ENCODE results near the gene CEP44. TPM values are rescaled to one million over a fixed set of nuclear protein-coding genes. Genes with fewer than 3 reads are reported as not detected.
"Not testable (repeated sequence)": the region's sequence is repeated elsewhere in the genome, so short reads cannot be mapped to it uniquely, and the experiment has no call there.

Gene CEP44
- total RNA-seq, 1 donor from 2014 or later, result 19.1 TPM

- TF ChIP-seq CTCF (conservative IDR thresholded peaks at IDR 0.05), result no peak
- no peak overlapping the region for H3K4me3 Mint-ChIP-seq
- no peaks in the 10 kb centered on the region for H3K4me1 Mint-ChIP-seq (ENCODE audit: unreplicated experiment)
- no peaks in the 10 kb centered on the region for H3K27me3 Mint-ChIP-seq
- H3K9me3 Mint-ChIP-seq, result no peaks in the 10 kb centered on the region
- H3K36me3 Mint-ChIP-seq, result no peaks in the 10 kb centered on the region
- no peak for DNase-seq (ENCODE audit: extremely low spot score, unreplicated experiment)
- H3K27ac Mint-ChIP-seq, result no peak overlapping the region
Observed at GRCh38 chr4:174357321-174357720, 73.6 kb downstream of the CEP44 start.

DNA sequence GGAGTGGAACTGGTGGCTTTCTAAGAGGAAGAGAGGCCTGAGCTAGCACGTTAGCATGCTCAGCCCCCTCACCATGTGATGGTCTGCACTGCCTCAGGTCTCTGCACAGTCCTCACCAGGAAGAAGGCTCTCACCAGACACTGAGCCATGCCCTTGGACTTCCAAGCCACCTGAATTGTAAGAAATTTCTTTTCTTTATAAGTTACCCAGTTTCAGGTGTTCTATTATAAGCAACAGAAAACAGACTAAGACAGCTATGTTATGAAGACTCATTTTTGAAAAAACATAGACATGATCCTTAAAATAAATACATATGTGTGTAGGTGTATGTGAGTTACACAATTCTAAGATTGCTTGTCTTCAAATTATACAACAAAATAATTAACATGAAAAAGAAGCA is 74.7 kb downstream of the CEP44 start:
- Mint-ChIP-seq H3K4me3 (no peak overlapping the region), H3K27me3 (no peaks in the 10 kb centered on the region), H3K36me3 (no peaks in the 10 kb centered on the region), H3K27ac (no peak overlapping the region), H3K4me1 (ENCODE audit: unreplicated experiment) (no peaks in the 10 kb centered on the region), H3K9me3 (no peaks in the 10 kb centered on the region)
- TF ChIP-seq CTCF (conservative IDR thresholded peaks at IDR 0.05), result no peak
- DNase-seq (ENCODE audit: extremely low spot score, unreplicated experiment), result no peak

DNA sequence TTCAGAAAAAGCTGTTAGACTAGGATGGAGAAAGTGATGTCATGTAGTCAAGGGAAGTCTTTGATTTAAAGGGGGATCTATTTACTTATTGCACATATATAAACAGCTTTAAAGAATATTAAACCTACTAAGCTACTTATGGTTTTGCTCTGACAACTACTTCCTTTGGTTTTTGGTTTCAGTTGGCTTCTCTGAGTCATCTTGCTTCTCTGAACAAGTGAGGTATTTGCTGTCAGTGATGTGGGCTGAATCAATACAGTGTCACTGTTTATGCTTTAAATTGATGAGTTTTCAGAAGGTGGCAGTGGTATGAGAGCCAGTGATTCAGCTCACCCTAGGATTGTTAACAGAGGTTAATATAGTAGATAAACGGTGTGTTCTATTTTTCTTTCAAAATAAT is 75.1 kb downstream of the CEP44 start:
- Mint-ChIP-seq H3K9me3 (no peaks in the 10 kb centered on the region), H3K4me3 (no peak overlapping the region), H3K27me3 (no peaks in the 10 kb centered on the region), H3K27ac (no peak overlapping the region), H3K36me3 (no peaks in the 10 kb centered on the region), H3K4me1 (ENCODE audit: unreplicated experiment) (no peaks in the 10 kb centered on the region)
- TF ChIP-seq CTCF (conservative IDR thresholded peaks at IDR 0.05), result no peak
- DNase-seq (ENCODE audit: extremely low spot score, unreplicated experiment), result no peak

DNA sequence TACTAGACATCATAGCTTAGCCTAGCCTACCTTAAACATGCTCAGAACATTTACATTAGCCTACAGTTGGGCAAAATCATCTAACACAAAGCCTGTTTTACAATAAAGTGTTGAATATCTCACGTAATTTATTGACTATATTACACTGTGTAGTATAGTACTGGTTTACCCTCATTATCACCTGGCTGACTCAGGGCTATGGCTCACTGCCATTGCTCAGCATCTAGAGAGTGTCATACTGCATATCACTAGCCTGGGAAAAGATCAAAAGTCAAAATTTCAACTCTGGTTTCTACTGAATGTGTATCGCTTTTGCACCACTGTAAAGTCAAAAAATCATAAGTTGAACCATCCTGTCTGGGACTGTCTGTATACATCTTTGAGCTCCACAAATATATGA is 78.6 kb downstream of the CEP44 start:
- Mint-ChIP-seq H3K27ac (no peak overlapping the region), H3K4me1 (ENCODE audit: unreplicated experiment) (no peaks in the 10 kb centered on the region), H3K9me3 (no peaks in the 10 kb centered on the region), H3K27me3 (no peaks in the 10 kb centered on the region), H3K36me3 (no peaks in the 10 kb centered on the region), H3K4me3 (no peak overlapping the region)
- no peak for DNase-seq (ENCODE audit: extremely low spot score, unreplicated experiment)
- no peak for TF ChIP-seq CTCF (conservative IDR thresholded peaks at IDR 0.05)

DNA sequence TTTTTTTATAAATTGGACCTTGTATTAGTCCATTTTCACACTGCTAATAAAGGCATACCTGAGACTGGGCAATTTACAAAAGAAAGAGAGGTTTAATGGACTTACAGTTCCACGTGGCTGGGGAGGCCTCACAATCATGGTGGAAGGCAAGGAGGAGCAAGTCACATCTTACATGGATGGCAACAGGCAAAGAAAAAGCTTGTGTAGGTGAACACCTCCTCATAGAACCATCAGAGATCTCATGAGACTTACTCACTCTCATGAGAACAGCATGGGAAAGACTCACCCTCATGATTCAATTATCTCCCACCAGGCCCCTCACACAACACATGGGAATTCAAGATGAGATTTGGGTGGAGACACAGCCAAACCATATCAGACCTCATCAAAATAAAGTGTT is 80.1 kb downstream of the CEP44 start:
- not testable (repeated sequence) for H3K27ac Mint-ChIP-seq; H3K9me3 Mint-ChIP-seq; H3K27me3 Mint-ChIP-seq; H3K36me3 Mint-ChIP-seq; H3K4me3 Mint-ChIP-seq; DNase-seq (ENCODE audit: extremely low spot score, unreplicated experiment); H3K4me1 Mint-ChIP-seq (ENCODE audit: unreplicated experiment)

DNA sequence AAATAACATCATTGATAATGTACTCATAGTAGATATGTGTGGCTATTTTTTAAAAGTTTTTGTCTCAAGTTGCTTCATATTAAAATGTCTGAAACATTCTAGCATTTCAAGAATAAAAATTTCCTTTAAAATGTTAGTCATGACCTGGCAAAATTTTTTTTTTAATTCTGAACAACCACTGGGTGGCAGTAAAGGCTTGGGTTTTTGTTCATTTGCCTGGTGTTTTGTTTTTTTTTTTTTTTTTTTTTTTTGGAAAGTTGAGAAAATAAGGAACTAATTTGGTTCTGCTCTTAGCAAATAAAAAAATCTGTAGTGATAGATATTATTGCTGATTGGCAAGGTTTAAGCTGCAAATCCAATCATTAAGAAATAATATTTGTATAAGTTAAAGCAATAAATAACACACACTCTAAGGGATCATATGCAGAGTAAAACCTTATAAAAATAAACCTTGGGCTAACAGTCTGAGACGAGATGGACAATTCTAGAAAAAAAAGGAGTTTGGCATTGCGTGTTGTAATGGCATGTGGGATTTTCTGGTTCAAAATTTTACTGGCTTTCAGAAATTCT is 81.4 kb downstream of the CEP44 start:
- no peaks in the 10 kb centered on the region for H3K4me1 Mint-ChIP-seq (ENCODE audit: unreplicated experiment)
- no peak for DNase-seq (ENCODE audit: extremely low spot score, unreplicated experiment)
- TF ChIP-seq CTCF (conservative IDR thresholded peaks at IDR 0.05), result peak; percentile 81

More for the DNA sequence above, 81.4 kb downstream of the CEP44 start:
- no peaks in the 10 kb centered on the region for H3K36me3 Mint-ChIP-seq
- H3K27me3 Mint-ChIP-seq, result no peaks in the 10 kb centered on the region
- no peaks in the 10 kb centered on the region for H3K9me3 Mint-ChIP-seq
- H3K4me3 Mint-ChIP-seq, result no peak overlapping the region
- no peak overlapping the region for H3K27ac Mint-ChIP-seq

Measured in type B pancreatic cell (in vitro differentiated cells).